ENCODE data around the gene TMC1. TPM values are rescaled to one million over a fixed set of nuclear protein-coding genes. Genes with fewer than 3 reads are reported as not detected.

The TMC1 gene
- total RNA-seq, 1 experiment from 2014 or later, result not detected

- H3K9me3 ChIP-seq (ENCODE audit: low read length), result no peaks in the 10 kb centered on the region
- H3K36me3 ChIP-seq (ENCODE audit: insufficient read depth, low read length), result no peaks in the 10 kb centered on the region
- no peak overlapping the region for H3K27ac ChIP-seq (ENCODE audit: low read length)
- no peak overlapping the region for H3K4me2 ChIP-seq (ENCODE audit: low read depth, low read length, poor library complexity, severe bottlenecking)
- no peaks in the 10 kb centered on the region for H3K9me2 ChIP-seq (replicated peaks; ENCODE audit: insufficient read depth, low read length)
- H3K27me3 ChIP-seq (ENCODE audit: low read length), result no peaks in the 10 kb centered on the region
- H4K20me1 ChIP-seq (ENCODE audit: insufficient read depth, low read depth, low read length), result no peaks in the 10 kb centered on the region
- H3K79me2 ChIP-seq (ENCODE audit: low read length), result no peaks in the 10 kb centered on the region
- no peak overlapping the region for H2AFZ ChIP-seq (ENCODE audit: low read length)
- no peak overlapping the region for H3K4me3 ChIP-seq (ENCODE audit: low read length)
- no peak overlapping the region for H3K9ac ChIP-seq (ENCODE audit: low read length)
- peak; percentile 66 for DNase-seq
- H3K4me1 ChIP-seq (ENCODE audit: low read length), result no peaks in the 10 kb centered on the region
These were observed 286.5 kb downstream of the TMC1 start for GRCh38 chr9:72807765-72808445.

GRCh38 chr9:72808446-72808768 is 287.0 kb downstream of the TMC1 start:
- Histone ChIP-seq H3K4me2 (ENCODE audit: low read depth, low read length, poor library complexity, severe bottlenecking) (no peak overlapping the region), H3K4me3 (ENCODE audit: low read length) (no peak overlapping the region), H3K9ac (ENCODE audit: low read length) (no peak overlapping the region), H3K4me1 (ENCODE audit: low read length) (no peaks in the 10 kb centered on the region), H4K20me1 (ENCODE audit: insufficient read depth, low read depth, low read length) (no peaks in the 10 kb centered on the region), H3K9me3 (ENCODE audit: low read length) (no peaks in the 10 kb centered on the region), H3K36me3 (ENCODE audit: insufficient read depth, low read length) (no peaks in the 10 kb centered on the region), H3K27ac (ENCODE audit: low read length) (no peak overlapping the region), H2AFZ (ENCODE audit: low read length) (no peak overlapping the region), H3K27me3 (ENCODE audit: low read length) (no peaks in the 10 kb centered on the region), H3K9me2 (replicated peaks; ENCODE audit: insufficient read depth, low read length) (no peaks in the 10 kb centered on the region), H3K79me2 (ENCODE audit: low read length) (no peaks in the 10 kb centered on the region)
- no peak for DNase-seq

- Histone ChIP-seq H3K4me3 (ENCODE audit: low read length) (no peak overlapping the region), H3K36me3 (ENCODE audit: insufficient read depth, low read length) (no peaks in the 10 kb centered on the region), H3K79me2 (ENCODE audit: low read length) (no peaks in the 10 kb centered on the region), H3K9ac (ENCODE audit: low read length) (no peak overlapping the region), H3K4me2 (ENCODE audit: low read depth, low read length, poor library complexity, severe bottlenecking) (no peak overlapping the region), H2AFZ (ENCODE audit: low read length) (no peak overlapping the region), H4K20me1 (ENCODE audit: insufficient read depth, low read depth, low read length) (no peaks in the 10 kb centered on the region), H3K4me1 (ENCODE audit: low read length) (no peaks in the 10 kb centered on the region), H3K9me2 (replicated peaks; ENCODE audit: insufficient read depth, low read length) (no peaks in the 10 kb centered on the region), H3K27me3 (ENCODE audit: low read length) (no peaks in the 10 kb centered on the region), H3K27ac (ENCODE audit: low read length) (no peak overlapping the region), H3K9me3 (ENCODE audit: low read length) (no peaks in the 10 kb centered on the region)
- no peak for DNase-seq
These were observed 288.2 kb downstream of the TMC1 start for GRCh38 chr9:72809586-72809985.

- Histone ChIP-seq H3K79me2 (ENCODE audit: low read length) (no peaks in the 10 kb centered on the region), H2AFZ (ENCODE audit: low read length) (no peak overlapping the region), H4K20me1 (ENCODE audit: insufficient read depth, low read depth, low read length) (no peaks in the 10 kb centered on the region), H3K9ac (ENCODE audit: low read length) (no peak overlapping the region), H3K27me3 (ENCODE audit: low read length) (no peaks in the 10 kb centered on the region), H3K9me2 (replicated peaks; ENCODE audit: insufficient read depth, low read length) (no peaks in the 10 kb centered on the region), H3K9me3 (ENCODE audit: low read length) (no peaks in the 10 kb centered on the region), H3K4me1 (ENCODE audit: low read length) (no peaks in the 10 kb centered on the region), H3K4me3 (ENCODE audit: low read length) (no peak overlapping the region), H3K4me2 (ENCODE audit: low read depth, low read length, poor library complexity, severe bottlenecking) (no peak overlapping the region), H3K36me3 (ENCODE audit: insufficient read depth, low read length) (no peaks in the 10 kb centered on the region), H3K27ac (ENCODE audit: low read length) (no peak overlapping the region)
- DNase-seq, result no peak
These were observed 291.2 kb downstream of the TMC1 start for GRCh38 chr9:72812559-72813111.

- Histone ChIP-seq H3K79me2 (ENCODE audit: low read length) (no peaks in the 10 kb centered on the region), H3K27me3 (ENCODE audit: low read length) (no peaks in the 10 kb centered on the region), H3K9me2 (replicated peaks; ENCODE audit: insufficient read depth, low read length) (no peaks in the 10 kb centered on the region), H3K27ac (ENCODE audit: low read length) (no peak overlapping the region), H3K9me3 (ENCODE audit: low read length) (no peaks in the 10 kb centered on the region), H3K36me3 (ENCODE audit: insufficient read depth, low read length) (no peaks in the 10 kb centered on the region), H4K20me1 (ENCODE audit: insufficient read depth, low read depth, low read length) (no peaks in the 10 kb centered on the region), H3K9ac (ENCODE audit: low read length) (no peak overlapping the region), H3K4me1 (ENCODE audit: low read length) (no peaks in the 10 kb centered on the region), H2AFZ (ENCODE audit: low read length) (no peak overlapping the region), H3K4me3 (ENCODE audit: low read length) (no peak overlapping the region), H3K4me2 (ENCODE audit: low read depth, low read length, poor library complexity, severe bottlenecking) (no peak overlapping the region)
- DNase-seq, result no peak
These were observed 292.1 kb downstream of the TMC1 start for GRCh38 chr9:72813544-72813943.

GRCh38 chr9:72814083-72814597 is 292.7 kb downstream of the TMC1 start:
- H3K36me3 ChIP-seq (ENCODE audit: insufficient read depth, low read length), result no peaks in the 10 kb centered on the region
- H3K9ac ChIP-seq (ENCODE audit: low read length), result no peak overlapping the region
- no peak overlapping the region for H3K4me3 ChIP-seq (ENCODE audit: low read length)
- H3K9me2 ChIP-seq (replicated peaks; ENCODE audit: insufficient read depth, low read length), result no peaks in the 10 kb centered on the region
- H3K4me1 ChIP-seq (ENCODE audit: low read length), result no peaks in the 10 kb centered on the region
- H4K20me1 ChIP-seq (ENCODE audit: insufficient read depth, low read depth, low read length), result no peaks in the 10 kb centered on the region
- H3K9me3 ChIP-seq (ENCODE audit: low read length), result no peaks in the 10 kb centered on the region
- no peaks in the 10 kb centered on the region for H3K79me2 ChIP-seq (ENCODE audit: low read length)
- DNase-seq, result no peak
- no peak overlapping the region for H3K4me2 ChIP-seq (ENCODE audit: low read depth, low read length, poor library complexity, severe bottlenecking)
- no peak overlapping the region for H3K27ac ChIP-seq (ENCODE audit: low read length)
- H2AFZ ChIP-seq (ENCODE audit: low read length), result no peak overlapping the region
- H3K27me3 ChIP-seq (ENCODE audit: low read length), result no peaks in the 10 kb centered on the region

GRCh38 chr9:72816666-72817065 is 295.3 kb downstream of the TMC1 start:
- Histone ChIP-seq H4K20me1 (ENCODE audit: insufficient read depth, low read depth, low read length) (no peaks in the 10 kb centered on the region), H3K36me3 (ENCODE audit: insufficient read depth, low read length) (no peaks in the 10 kb centered on the region), H3K9me2 (replicated peaks; ENCODE audit: insufficient read depth, low read length) (no peaks in the 10 kb centered on the region), H3K4me2 (ENCODE audit: low read depth, low read length, poor library complexity, severe bottlenecking) (no peak overlapping the region), H3K79me2 (ENCODE audit: low read length) (no peaks in the 10 kb centered on the region), H3K27me3 (ENCODE audit: low read length) (no peaks in the 10 kb centered on the region), H2AFZ (ENCODE audit: low read length) (no peak overlapping the region), H3K4me1 (ENCODE audit: low read length) (no peaks in the 10 kb centered on the region), H3K27ac (ENCODE audit: low read length) (no peak overlapping the region), H3K4me3 (ENCODE audit: low read length) (no peak overlapping the region), H3K9ac (ENCODE audit: low read length) (no peak overlapping the region), H3K9me3 (ENCODE audit: low read length) (no peaks in the 10 kb centered on the region)
- DNase-seq, result no peak

- Histone ChIP-seq H3K9me2 (replicated peaks; ENCODE audit: insufficient read depth, low read length) (no peaks in the 10 kb centered on the region), H3K4me2 (ENCODE audit: low read depth, low read length, poor library complexity, severe bottlenecking) (no peak overlapping the region), H2AFZ (ENCODE audit: low read length) (no peak overlapping the region), H3K36me3 (ENCODE audit: insufficient read depth, low read length) (no peaks in the 10 kb centered on the region), H4K20me1 (ENCODE audit: insufficient read depth, low read depth, low read length) (no peaks in the 10 kb centered on the region), H3K4me3 (ENCODE audit: low read length) (no peak overlapping the region), H3K9ac (ENCODE audit: low read length) (no peak overlapping the region), H3K27me3 (ENCODE audit: low read length) (no peaks in the 10 kb centered on the region), H3K4me1 (ENCODE audit: low read length) (no peaks in the 10 kb centered on the region), H3K79me2 (ENCODE audit: low read length) (no peaks in the 10 kb centered on the region), H3K9me3 (ENCODE audit: low read length) (no peaks in the 10 kb centered on the region), H3K27ac (ENCODE audit: low read length) (no peak overlapping the region)
- no peak for DNase-seq
These were observed 296.0 kb downstream of the TMC1 start for GRCh38 chr9:72817413-72817812.
